ENCODE data around the gene MYCBPAP.

MYCBPAP gene

DNA sequence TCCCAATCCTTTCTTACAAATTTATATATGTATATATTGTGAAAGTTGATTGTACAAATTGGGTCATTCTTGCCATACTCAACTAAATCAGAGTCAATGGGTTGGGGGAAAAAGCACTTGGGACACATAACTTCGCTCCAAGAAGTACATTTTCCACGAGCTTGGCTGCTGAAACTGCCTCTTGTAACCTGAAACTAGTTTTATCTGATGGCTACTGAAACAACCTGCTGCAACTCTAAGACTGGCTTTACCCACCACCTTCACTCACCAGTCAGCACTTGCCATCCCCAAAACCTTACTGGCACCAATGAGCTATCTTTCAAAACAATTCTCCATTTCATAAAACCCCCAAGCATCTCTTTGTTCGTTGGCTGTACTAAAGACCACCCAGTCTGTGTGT, 14.5 kb upstream of the MYCBPAP start:
- no peak for DNase-seq

DNA sequence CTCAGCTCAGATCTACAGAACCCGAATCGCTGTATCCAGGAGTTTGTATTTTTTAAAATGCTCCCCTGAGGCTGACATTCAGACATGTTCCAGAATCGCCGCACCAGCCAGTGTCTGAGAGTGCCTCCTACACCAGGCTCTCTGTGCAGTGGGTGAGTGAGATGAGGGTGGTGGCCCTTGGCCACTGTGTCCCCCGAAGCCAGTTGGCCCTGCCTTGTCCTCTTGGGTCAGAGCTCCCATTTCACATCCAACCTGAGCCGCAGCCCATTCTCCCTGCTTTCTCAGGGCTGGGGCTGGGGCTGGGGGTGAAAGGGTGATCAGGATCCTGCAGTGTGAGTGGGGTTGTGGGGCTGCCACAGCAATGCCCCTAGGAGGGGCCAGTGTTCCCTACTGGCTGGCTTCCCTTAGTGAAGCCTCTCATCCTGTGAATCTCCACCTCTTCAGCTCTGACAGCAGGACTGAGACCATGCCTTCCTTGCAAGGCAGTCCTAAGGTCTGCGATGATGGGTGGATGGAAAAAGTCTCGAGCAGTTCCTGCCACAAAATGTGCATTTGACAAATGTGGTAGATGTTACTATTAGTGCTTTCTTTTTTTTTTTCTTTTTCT, 12.9 kb upstream of the MYCBPAP start:
- DNase-seq, result no peak

DNA sequence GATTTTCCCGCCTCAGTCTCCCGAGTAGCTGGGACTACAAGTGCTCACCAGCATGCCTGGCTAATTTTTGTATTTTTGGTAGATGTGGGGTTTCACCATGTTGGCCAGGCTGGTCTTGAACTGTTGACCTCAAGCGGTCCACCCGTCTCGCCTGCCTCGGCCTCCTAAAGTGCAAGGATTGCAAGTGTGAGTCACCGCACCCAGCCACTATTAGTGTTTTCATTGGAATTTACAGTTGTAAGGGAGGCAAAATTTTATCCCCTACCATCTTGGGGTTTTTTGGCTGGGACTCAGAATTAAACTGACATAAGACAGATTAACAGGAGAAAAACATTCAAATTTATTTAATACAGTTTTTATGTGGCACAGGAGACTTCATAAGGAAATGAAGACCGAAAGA, 12.3 kb upstream of the MYCBPAP start:
- no peak for DNase-seq

DNA sequence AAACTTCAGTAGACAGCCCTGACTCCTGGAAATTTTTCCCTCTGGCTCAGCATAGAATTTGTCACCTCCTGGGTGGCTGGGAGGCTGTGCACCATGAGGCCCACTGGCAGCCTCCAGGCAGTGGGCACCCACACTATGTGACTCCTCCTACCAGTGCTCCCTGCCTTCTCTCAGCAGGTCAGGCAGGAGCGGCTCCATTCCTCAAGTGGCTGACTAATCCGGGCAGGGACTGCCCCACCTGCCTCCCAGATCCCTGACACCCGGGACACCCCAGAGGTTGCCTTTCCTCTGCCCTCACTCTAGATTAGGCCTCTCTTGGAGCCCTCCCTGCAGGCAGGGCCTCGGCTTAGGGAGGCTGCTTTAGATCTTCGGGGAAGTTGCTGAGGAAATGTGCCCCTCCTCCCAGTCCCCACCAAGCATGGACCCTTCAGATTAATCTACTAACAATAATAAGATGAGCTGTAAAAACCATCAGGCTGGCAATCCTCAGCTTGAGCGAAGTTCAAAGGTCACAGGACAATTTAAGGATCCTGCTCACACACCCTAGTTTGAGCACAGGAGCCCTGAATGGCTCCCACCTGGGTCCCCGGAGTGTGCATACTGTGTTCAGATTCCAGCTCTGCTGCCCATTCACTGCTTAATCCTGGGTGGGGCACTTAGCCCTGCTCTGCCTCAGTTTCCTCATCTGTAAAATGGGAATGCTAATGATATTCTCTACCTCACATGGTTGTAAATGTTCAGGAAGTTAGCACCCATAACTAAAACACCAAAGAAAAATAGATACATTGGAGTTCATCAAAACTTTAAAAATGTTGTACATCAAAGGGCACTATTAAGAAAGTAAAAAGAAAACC, 10.0 kb upstream of the MYCBPAP start:
- no peak for DNase-seq

DNA sequence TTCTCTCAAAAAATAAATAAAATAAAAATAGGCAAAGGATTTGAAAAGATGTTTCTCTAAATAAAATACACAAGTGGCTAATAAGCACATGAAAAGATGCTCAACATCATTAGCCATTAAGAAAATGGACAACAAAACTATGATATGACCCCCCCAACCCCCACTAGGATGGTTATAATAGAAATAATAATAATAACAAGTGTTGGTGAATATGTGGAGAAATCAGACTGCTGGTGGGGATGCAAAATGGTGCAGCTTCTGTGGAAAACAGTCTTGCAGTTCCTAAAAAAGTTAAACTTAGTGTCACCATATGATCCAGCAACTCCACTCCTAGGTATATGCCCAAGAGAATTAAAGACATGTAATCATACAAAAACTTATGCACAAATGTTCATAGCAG, 9.0 kb upstream of the MYCBPAP start:
- no peak for DNase-seq

DNA sequence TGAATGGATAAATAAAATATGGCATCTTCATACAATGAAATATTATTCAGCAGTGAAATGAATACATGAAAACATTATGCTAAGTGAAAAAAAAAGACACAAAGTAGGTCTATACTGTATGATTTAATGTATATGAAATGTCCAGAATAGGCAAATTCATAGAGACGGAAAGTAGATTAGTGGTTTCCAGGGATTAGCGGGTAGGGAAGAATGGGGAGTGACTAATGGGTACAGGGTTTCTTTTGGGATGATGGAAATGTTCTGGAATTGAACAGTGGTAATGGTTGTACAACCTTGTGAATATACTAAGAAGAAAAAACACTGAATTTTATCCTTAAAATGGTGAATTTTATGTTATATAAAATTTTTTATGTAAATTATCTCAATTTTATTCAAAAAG, 8.5 kb upstream of the MYCBPAP start:
- DNase-seq, result no peak

DNA sequence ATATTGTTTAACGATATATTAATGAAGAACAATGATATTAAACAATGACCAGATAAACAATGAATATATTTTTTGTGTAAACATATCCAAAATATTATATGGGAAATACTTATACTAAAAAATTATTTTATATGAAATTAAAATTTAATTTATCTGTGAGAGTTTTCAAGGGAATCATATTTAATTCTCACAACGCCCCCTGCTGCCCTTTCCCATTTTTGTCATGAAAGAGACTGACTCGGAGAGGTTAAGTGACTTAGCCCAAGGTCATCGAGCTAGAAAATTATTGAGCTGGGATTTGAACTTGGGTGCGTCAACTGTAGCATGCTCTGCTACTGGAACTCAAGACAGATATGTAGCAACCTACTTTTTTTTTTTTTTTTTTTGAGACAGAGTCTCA, 7.2 kb upstream of the MYCBPAP start:
- DNase-seq, result no peak

DNA sequence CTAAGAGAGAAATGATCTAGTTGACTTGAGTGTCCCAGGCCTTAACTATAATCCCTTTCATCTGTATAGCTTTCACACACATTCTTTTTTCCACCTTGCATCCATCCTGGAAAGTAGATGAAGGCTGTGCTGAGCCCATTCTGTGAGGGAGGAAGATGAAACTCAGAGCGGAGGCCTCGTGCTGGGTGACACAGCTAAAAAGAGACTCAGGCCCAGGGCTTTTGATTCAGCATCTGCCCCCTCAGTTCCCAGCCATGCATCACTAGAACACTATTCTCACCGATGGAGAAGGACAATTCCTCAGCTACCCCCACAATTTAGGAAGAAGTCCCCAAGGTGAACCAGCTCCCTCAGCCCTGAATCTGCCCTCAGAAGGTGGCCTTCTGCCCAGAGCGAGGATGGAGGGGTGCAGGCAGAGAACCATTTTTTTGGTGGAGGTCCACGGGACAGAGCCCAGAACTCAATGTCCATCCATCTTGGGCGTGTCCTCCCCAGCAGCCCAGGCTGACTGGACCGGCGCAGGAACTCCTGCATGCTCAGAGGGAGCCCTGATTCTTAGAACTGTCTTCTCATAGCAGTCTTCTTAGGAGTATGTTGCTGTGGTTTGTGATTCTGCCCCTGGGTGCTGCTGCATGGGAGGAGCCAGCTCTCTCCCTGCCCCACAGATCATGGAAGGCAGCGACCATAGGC, 5.8 kb upstream of the MYCBPAP start:
- DNase-seq, result no peak

DNA sequence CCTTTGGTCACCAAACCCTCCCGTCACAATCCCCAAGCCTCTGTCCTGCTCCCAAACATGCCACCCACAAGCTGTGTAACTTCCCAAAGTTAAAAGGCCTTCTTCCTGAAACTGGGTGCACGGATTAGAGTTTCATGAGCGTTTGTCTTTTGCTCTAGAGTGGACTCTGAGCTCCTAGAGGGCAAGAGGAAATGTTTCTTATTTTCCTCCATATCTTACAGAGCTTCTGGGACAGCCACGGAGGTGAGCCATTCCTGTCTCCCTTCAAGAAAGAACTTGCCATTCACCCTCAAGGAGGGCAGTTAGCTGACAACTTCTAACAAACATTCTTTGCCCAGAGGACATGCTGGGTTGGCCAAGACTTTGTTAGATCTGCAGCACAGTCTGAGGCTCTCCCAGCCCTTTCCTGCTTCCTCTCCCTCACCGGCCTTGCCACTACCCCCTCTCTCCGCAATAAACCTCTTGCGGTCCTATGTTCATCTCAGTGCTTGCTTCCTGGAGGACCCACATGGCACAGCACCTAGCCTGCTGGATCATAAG, 2.6 kb upstream of the MYCBPAP start:
- DNase-seq, result no peak

DNA sequence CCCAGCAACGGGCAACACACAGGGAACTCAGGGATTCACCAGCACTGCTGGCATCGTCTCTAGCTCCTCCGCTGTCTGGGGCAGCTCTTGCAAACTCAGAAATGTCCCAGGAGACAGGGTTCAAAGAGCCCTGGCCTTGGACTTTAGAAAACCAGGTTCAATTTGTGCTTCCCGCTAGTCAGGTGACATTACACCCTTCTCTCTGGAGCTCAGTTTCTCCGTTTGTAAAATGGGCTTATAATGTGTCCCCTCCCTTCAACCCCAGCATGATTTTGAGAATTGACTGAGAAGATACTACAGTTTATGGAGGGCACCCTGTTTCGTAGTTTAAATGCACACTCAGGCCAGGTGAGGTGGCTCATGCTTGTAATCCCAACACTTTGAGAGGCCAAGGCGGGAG, 1.9 kb upstream of the MYCBPAP start:
- no peak for DNase-seq

DNA sequence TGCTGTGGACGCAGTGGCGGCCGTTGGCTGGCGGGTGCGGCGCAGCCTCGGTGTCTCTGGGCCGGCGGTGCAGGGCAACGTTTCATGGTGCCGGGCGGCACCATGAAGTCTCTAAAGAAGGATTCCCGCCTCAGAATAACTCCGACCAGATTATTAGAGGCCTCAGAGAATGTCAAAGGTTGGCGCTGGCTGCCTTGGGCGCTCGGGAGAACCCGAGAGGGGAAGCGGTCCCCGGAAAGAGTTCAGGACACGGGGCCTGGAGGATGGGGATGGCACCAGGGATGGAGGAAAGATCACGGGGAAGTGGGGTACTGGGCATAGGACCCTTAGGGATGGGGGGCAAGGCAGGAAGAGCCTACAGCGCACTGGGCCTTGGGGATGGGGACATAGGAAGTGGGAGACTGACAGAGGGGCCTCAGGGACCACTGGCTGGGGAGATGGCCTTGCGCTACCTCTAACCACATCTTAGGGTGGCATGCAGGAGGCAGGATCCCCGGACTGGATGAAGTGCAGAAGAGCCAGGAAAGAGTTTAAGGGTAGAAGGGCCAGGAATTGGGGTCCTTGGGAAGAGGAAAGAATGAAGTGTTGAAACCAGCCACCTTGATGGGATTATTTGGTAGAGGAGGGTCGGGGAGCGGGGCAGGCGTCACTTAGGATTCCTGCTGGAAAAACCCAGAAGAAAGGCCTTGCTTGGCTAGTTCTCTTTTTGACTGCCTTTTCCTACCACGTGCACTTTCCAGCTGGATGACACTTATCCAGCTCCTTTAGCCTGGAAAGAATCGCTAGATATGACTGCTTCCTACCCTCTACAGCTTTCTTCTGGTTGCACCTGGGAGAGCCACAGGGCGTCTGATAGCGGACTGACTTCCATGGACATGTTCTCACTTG, 578 bp downstream of the MYCBPAP start:
- no peak for DNase-seq

DNA sequence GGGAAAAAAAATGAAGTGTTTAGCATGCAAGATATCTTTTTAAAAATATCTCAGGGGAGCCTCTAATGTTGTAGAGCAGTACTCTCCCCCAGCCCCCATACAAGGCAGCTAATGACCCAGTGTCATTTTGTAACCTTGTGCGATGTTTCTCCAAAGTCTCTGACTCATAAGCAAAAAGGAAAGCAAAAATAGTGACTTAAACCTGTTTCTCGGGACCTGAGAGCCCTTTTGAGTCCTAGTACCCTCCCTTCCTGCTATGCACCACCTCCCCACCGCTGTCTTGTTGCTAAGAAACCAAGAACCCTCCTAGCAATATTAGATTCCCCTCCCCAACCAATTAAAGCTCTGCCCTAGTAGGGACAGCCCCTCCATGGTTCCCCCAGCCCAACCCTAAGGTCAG, 2.8 kb downstream of the MYCBPAP start:
- peak; percentile 38 for DNase-seq

DNA sequence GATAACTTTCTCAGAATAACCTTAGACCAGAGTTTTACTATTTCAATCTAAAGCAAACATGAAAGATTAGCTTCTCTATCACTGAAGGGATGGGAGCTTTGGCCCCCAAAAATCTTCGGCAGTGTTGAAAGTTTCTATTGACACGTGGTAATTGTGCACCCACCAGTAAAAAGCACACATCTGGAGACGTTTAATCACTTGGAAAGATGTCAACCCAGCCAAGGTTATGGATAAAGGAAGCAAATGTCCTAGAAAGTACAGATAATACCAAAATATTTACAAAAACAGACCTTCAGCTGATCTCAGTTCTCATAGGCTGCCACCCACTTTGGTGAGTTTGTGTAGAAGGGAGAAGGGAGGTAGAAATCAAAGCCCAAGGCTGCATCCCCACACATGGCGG, 5.3 kb downstream of the MYCBPAP start:
- DNase-seq, result no peak

DNA sequence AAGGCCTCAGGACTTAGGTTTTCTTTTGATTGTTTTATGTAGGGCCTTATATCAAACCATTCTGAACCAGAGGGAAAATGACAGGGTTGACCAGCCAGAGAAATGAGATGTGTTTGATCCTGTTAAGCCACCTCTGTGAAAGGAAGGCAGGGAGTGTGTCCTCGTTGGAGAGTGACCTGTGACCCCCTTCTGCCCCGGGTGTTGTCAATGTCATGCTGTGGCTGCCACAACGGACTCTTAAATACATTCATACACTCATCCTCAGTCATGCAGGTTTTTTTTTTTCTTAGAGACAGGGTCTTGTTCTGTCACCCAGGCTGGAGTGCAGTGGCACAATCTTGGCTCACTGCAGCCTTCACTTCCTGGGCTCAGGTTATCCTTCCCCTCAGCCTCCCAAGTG, 6.1 kb downstream of the MYCBPAP start:
- no peak for DNase-seq

DNA sequence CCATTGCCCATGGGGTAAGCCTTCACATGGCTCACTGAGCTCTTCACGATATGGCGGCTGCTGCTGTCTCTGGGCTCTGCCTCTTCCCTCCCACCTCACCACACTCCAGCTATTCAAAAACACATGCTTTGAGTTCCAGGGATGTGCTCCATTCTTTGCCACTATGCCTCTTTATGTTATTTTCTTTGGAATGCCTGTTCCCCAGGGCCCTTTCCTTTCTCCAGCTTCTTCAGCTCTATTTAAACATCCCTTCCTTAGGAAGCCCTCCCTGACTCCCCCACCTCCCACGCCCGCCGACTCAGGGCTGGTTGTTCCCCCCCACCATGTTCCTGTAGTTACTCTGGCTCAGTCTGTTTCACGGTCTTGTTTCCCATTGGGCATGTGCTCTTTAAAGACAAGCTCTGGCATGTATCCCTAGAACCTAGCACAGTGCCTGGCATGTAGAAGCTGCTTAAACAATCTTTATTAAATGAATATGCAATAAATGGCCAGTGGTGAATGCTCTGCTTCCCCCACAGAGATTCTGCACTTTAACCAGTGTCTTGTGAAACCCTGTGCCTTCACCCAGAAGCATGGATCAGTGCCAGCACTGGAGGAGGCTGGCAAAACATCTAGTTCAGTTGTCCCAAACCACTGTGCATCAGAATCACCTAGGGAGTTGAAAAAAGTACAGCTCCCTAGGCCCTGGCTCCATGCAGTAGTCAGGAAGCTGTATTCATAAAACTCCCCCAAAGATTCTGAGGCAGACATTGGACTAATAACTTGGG, 6.9 kb downstream of the MYCBPAP start:
- DNase-seq, result no peak

DNA sequence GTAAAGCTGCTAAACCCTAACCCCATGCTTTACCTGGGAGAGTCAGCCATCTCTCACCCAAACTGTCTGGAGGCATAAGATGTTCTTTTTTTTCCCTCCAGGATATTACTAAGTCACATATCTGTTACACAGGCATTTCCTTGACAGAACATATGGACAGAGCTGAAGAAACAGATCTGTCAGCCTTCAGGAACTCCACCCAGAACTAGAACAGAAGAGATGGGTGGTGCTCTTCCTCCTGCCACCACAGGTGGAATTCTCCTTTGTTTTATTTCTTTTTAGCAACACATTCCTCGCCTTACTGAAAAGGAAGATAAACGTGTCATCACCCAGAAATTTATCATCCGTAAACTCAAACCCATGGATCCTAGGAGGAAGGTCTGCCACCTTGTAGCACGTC, 8.8 kb downstream of the MYCBPAP start:
- DNase-seq, result no peak

DNA sequence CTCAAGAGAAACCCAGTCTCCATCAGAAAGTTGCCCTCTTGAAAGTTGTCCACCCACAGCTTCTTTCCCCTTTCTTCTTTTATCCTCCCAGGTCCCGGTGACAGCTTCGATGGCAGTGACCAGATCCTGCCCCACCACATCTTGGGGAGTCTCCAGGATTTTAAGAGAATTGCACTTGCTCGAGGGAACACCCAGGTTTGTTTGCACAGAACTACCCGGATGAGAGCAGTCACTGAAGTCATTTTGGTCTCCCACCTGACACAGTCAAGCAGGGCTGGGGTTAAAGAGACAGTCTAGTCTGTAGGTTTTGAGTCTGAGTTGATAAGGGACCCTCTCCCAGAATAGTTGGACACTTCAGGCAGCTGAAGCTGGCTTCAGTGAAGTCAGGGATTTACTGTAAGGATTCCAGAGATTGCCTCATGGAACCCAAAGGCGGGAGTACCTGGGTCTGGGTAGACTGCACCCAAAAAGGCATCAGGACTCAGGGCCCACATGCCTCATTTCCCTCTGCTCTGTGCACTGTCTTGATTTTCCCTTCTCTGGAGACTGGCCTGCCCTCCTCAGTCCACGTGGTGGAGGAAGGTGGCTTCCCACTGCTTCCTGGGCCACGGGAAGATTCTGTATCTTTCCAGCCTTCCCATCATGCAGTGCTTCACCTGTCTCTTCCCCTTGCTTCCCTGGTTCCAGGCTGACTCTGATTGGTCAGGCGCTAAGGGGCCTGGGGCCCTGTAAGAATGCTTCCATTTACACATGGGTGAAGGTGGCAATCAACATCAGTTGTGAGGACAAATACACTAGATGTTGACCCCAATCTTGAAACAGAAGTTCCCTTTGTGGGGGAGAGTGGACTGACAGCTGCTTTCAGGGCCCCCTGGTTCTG, 9.5 kb downstream of the MYCBPAP start:
- no peak for DNase-seq

DNA sequence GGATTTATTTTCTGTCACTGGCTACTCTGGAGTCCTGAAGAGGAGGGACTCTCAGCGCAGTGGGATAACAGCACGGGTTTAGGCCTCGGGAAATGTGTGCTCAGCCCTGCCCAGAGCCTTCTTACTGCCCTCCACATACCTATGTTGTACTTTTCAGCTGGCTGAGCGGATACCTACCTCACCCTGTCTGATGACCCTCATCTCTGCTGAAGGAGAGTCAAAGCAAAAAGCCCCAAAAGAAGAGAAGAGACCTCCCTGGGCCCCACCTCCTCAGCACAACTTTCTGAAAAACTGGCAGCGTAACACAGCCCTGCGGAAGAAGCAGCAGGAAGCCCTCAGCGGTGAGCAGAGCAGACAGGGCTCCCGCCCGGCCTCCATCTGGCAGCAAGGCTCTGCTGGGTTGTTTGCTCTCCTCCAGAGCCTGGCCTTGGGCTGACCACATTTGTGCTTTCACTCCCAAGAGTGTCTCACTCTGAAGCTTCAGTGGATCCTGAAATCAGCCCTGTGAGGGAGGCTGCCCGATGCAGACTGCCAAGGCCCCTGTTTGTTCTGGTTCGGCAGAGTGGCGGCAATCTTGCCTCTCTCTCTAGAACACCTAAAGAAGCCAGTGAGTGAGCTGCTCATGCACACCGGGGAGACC, 10.3 kb downstream of the MYCBPAP start:
- DNase-seq, result no peak

DNA sequence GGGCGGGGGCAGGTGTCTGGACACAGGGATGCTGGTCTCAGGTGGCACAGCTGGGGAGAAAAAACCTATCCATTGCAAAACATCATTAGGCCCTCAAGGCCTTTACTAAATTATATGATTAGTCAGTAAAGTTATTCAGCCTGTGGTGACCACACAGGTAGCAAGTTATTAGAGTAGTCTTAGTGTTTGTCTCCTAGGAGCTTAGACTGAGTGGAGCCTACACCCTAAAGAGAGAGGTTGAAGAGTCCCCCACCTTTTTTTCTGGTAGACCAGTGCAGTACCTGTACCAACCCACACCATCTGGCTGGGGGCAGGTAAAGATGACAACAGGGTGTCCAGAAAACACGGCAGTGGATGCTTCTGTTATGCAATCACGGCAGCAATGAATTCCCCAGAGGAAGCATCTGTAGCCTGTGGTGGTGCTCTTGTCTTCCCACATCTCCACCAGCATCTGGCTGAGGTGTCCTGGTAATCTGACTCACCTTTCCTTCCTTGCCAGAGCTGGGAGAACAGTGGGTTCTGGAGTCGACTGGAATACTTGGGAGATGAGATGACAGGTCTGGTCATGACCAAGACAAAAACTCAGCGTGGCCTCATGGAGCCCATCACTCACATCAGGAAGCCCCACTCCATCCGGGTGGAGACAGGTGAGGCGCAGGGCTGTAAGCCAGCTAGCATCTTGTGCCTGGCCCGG, 11.0 kb downstream of the MYCBPAP start:
- no peak for DNase-seq

DNA sequence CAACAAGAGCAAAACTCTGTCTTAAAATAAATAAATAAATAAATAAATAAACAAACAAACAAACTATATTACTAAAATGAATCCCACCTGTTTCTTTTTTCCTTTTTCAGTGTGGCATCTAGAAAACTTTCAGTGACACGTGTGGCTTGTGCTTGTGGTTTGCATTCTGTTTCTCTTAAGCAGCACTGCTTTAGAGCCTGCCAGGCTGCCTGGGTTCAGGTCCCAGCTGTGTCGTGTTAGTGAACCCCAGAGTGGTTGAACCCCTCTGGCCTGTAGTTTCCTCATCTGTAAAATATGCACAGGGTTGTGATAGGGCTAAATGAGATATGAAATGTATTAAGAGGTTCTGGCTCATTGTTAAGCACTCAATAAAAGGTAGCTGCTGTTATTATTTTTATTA, 12.2 kb downstream of the MYCBPAP start:
- DNase-seq, result no peak
